Measurements from ENCODE around the gene ANAPC15.

The ANAPC15 gene

DNA sequence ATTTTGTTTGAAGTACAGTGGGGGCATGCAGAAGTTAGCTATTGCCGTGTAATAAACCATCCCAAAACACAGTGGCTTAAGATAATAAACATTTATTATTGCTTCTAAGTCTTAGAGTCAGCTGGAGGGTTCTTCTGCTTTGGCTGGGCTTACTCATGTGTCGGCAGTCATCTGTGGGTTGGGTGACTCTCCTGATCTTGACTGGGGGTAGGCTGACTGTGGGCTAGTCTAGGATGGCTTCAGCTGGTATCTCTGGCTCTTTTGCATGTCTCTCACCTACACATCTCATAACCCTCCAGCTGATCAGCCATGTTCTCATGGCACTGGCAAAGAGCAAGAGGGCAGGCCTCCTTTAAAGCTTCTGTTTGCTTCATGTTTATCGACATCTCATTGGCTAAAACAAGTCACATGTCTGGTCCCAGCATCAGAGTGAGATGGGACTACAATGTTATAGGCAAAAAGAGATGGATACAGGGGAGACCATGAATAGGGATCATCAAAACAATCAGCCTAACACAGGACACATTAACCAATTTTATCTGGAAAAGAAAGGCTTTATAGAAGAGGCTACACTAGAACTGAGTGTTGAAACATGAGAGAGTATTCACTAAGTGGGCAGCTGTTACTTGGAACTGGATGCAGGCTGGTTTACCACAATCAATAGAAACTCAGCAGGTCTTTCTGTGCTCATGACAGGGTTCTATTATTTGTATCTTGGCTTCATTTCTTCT, 26.7 kb downstream of the ANAPC15 start:
- no peak for DNase-seq (ENCODE audit: low read depth)

DNA sequence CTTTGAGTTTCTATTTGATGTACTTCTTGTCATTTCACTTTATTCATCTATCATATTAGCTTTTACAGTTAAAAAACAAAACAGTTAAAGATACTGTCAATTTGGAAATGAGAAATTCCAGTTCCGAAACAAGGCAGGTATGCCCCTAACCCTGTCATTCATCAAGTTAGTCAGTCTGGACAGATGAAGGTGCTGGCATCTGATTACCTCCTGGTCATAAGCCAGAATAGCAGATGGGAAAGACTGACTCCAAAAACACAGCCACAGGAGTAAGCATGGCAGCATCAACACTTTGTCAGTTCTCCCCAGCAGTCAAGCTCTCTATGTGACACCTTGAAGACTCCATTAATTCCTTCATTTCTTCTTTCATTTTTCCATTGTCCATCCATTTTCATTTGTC, 27.5 kb downstream of the ANAPC15 start:
- DNase-seq (ENCODE audit: low read depth): no peak

DNA sequence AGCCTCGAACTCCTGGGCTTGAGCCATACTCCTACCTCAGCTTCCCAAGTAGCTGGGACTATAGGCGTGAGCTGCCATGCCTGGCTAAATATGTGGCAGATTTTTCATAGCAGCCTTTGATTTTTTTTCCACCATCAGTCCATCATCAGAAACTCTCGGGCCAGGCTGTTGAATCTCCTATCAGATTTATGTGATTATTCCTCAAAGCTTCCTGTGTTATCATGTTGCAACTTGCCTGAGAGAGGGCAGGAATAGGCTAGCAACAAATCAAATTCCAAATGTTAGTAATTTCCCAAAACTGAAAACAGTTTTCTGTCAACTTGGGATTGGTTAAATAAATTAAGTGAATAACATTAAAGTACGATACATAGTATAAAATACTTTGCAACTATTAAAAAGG, 28.4 kb downstream of the ANAPC15 start:
- no peak for DNase-seq (ENCODE audit: low read depth)

DNA sequence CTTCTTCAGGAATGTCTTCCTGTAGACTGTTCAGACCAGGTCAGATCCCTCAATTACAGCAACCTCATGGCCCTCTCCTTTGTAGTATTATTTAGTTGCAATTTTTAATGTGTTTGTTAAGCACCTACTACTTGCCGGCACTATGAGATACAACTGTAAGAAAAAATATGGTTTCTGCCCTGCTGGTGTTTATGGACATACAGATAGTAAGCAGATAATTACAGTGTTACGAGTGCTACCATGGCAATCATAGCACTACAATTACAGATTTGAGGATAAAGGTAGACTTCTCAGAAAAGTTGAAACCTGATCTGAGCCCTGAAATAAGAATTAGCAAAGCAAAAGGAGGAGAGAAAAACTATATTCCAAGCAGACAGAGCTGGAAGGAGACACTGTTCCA, 29.1 kb downstream of the ANAPC15 start:
- no peak for DNase-seq (ENCODE audit: low read depth)

DNA sequence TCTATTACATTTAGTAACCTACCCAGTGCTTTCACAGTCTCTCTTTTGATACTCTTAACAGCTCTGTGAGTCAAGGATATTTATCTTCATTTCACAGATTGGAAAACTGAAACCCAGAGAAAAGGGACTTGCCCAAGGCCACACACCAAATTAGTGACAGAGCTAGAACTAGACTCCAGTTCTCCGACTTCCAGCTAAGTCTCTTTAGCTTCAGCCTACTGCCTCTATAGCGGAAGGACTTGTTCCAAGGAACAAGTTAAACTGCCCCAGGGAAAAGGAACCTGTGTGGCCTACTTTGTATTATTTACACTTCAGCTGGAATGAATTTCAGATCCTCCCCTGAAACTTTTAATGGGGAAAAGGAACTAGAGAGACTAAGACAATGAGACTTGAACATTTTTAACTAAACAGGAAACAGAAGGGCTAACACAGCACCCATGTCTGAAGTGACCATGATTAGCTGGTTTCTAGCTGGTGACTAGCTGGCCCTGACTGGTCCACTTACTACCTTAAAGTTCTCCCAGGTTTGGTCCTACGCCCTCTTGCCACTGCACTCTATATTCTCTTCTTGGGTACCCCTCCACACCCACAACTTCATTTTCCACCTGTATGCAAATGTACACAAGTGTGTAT, 30.6 kb downstream of the ANAPC15 start:
- DNase-seq (ENCODE audit: low read depth): no peak

DNA sequence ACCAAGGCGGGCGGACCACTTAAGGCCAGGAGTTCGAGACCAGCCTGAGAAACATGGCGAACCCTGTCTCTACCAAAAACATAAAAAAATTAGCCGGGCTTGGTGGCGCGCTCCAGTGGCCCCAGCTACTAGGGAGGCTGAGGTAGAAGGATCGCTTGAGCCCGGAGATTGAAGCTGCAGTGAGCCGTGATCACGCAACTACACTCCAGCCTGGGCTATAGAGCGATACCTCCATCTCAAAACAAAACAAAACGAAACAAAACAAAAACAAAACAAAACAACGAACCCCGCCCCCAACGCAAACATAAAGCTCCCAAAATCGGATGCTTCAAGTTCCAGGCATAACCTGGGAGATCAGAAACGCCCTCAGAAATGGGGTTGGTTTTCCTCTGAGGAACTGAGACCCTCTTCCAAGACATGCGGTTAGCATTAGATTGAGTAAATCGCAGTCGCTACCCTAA, 31.3 kb downstream of the ANAPC15 start:
- DNase-seq (ENCODE audit: low read depth): no peak

DNA sequence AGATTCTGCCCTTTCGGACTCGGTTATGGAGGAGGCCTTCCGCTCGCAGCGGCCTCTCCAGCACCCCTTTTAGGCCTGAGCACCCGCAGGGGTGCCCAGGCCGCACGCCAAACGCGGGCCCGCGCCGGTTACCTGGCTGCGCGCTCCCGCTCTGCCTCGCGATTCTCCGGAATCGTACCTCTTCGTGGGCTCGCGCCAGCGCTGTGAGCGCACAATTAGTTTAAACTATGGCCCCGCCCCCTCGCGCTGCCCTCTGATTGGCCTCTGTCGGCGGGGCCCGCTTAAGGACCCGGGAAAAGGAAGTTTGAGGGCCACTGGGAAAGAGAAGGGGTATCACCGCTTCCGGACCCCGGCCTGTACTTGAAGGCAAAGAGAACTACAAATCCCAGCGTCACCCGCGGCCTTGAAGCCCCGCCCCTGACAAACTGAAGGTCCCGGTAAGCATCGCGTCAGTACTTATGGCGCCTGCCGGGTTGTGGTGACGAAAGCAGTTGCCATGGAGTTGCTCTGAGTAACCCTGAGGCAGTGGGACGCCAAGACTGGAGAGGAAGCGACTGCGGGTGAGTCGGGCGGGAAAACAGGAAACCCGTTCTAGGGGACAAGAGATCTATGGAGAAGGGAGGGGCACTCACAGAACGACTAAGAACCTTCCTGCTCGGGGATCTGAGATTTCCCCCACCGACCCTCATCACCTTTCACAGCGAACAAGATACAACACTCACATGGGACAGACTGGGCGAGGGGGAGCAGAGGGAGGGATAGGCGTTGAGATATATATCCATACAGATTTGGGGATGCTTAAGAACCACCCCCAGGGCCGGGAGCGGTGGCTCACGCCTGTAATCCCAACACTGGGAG, 31.9 kb downstream of the ANAPC15 start, which contains the start of the genes LRRC51 and NUMA1:
TSS of gene LRRC51 (plus strand) at position 525 of the 858 bp plus-strand sequence. CDS start 8,234 bp downstream, outside the sequence.
TSS of gene NUMA1 (minus strand) at position 217 of the 858 bp plus-strand sequence. CDS start 44,599 bp downstream, outside the sequence.
- DNase-seq (ENCODE audit: low read depth): peak; percentile 100

DNA sequence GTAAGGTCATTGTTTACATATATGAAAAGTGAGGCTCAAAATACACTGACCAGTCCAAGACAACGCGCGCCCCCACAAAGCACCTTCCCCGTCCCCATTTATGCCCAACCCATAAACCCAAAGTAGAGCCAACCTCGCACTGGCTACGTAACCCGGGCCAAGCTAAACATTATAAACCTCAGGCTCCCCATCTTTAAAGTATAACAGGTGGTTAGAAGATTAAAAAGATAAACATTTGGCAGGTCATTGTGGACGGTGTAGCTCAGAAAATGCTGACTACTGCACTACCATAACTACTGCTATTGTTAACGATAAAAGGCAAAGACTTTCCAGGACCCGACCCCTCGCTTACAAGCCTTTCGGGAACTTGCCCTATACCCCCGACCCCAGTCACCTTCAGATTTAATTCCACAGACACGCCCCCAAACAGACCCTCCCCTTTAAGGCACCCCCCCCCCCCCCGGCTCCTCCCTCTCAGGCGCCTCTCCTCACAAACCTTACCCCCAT, 32.6 kb downstream of the ANAPC15 start:
- DNase-seq (ENCODE audit: low read depth): peak; percentile 33

DNA sequence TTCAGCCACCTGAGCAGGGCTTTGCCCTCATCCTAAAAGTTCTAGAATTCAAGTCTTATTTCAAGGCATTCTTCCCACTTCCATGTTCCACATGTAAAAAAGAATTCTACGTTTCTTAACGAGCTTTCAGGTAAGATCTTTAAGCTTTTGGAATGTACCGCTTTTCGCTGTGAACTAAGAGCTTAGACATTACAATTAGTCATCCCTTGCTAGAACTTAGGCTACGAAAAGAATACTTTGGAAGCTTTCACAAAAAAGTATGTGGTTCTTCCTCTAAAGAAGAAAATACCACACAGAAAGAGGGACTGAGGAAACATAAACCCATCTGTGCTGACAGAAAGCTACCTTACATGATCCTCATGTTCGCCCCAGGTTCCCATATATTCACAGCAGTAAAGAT, 34.0 kb downstream of the ANAPC15 start:
- DNase-seq (ENCODE audit: low read depth): peak; percentile 60

DNA sequence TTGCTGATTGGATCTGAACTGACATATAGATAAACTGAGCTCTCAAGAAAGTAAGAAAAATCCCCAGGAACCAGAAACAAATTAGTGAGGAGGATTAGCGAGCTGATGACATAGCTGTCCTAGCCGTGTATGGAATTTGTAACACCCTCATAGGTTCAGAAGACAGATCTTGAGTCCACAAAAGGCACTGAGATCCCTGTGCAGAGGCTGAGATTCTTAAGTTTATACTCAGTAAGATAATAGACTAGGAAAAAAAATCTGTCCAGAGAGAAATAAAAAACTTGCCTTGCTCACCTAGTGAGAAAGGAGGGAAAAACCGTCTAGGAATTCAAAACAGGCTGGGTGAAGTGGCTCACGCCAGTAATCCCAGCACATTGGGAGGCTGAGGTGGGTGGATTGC, 36.7 kb downstream of the ANAPC15 start:
- DNase-seq (ENCODE audit: low read depth): no peak

DNA sequence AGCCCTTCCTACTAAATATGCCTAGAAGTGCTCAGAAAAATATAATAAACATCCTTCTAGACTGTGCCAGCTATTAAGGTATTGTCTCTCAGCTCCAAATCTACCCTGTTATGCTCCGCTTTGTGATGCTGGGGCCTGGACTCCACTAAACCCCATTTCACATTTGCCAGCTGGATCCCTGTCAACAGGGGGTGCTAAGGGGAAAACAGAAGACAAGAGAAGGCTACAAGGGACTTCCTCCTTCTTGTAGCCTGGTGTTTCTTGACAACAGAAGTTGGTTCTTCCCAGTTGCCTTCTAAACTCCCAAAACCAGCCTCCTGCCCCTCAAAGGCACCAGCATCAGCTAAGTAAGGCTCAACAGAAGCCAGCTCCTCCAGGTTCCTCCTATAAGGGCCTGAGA, 37.4 kb downstream of the ANAPC15 start:
- peak; percentile 27 for DNase-seq (ENCODE audit: low read depth)

DNA sequence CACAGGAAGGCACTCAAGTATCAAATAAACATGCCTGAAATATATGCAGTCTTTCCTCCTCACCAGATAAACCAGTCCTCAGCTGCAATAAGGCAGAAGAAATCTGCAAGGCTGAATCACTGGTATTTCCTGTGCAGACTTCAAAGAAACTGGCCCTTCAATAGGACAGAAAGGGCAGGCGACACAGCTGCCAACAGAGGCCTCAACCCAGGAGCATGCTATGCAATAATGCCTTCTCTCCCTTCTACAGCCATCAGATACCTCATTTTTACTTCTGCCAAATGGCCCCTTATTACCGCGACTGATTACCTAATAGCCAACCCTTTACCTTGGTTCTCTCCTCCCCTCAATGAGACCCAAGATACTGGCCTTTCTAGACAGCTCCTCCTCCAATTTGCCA, 40.1 kb downstream of the ANAPC15 start:
- DNase-seq (ENCODE audit: low read depth): peak; percentile 85

DNA sequence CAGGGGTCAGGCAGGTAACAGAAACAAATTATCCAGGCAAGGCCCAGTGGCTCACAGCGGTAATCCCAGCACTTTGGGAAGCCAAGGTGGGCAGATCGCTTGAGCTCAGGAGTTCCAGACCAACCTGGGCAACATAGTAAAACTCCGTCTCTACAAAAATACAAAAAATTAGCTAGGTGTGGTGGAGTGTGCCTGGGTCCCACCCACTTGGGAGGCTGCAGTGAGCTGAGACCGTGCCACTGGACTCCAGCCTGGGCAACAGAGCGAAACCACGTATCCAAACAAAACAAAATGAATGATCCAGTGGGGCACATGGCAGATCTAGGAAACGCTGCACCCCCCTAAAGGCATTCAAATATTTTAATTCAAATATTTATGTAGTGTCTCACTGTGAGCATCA, 42.0 kb downstream of the ANAPC15 start:
- DNase-seq (ENCODE audit: low read depth): no peak

DNA sequence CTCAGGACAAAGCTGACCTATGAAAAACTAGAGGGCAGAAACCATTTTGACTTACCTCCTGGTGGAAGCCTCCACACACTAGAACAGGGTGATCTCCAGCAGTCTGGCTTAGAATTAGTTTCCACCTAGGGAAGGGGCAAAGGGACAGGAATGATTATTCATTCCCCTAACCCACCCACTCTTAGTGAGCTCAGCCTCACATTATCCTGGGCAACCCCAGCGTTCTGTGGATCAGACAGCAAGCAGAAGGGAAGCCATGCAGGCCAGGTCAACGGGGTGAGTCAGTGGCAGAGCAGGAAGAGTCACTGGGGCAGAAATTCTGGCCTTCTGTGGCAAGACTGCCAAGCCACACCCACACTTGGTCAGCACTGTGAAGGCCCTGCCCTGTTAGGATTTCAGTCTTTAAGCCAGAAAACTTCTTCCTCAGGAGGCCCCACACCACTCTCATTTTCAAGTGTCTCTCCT, 42.7 kb downstream of the ANAPC15 start:
- peak; percentile 93 for DNase-seq (ENCODE audit: low read depth)

DNA sequence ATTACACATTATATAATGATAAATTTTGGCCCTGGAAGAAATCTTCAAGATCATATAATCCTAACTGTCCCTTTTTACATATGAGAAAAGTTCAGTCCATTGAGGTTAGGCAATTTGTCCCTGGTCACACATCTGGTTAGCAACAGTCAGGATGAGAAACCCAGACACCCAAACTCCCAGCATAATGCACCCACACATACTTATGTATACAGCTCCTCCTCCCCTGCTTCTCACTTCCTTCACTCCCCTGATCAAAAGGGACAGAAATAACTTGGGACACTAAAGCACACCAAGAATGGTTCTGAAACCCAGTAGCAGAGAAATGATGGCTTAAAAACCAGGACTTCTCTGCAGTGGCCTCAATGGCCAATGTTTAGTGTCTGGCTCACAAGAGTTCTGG, 43.3 kb downstream of the ANAPC15 start:
- DNase-seq (ENCODE audit: low read depth): no peak

DNA sequence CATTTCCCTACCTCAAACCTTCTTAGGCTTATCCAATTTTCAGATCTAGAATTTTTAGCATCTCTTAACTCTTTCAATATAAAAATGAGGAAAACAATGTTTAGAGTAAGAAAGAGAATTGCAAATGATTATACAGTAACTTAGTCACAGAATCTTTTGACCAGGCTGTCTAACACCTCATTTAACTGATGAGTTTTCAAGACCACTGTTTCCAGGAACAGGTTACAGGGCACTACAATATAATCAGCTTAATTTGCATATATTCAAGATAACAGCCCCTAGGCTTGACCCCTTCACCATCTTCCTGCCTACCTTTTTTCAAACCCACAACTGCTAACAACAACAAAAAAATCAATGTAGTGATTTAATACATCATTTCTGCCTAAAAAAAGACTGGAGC, 44.8 kb downstream of the ANAPC15 start:
- DNase-seq (ENCODE audit: low read depth): no peak

DNA sequence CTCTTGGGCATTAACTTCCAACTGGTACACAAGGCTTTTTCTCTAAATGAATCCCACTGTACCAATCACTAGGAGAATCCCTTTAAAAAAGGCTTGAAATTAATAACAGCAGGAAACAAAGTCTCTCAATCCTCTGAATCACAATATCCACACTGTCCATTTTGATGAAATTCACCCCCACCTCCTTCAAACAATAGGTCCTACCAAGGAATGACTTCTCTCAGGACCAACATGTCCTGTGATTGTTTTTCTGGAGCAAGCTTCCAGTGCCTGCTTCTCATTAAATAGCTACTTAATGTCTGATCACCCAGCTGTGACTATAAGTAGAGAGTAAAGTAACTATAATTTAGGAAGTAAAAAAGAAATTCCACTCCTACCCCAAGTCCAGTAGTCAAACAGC, 45.2 kb downstream of the ANAPC15 start:
- DNase-seq (ENCODE audit: low read depth): no peak

DNA sequence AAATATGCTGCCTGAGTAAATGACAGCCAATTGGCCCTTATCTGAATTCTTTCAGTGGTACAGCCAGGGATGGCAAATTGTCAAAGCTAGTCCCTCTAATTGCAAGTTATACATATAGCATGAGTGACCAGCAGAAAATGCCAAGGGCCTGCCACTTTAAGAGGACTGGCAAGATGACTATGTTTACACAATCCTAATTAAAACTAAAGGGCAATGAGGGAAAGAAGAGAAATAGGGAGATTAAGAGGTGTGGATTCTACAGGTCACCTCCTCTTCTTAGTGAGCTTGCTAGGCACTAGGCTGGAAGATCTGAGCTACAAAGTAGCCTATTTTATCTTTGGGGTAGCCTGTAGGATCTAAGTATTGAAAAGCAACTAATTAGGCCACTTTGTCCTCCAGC, 45.6 kb downstream of the ANAPC15 start:
- DNase-seq (ENCODE audit: low read depth): no peak

DNA sequence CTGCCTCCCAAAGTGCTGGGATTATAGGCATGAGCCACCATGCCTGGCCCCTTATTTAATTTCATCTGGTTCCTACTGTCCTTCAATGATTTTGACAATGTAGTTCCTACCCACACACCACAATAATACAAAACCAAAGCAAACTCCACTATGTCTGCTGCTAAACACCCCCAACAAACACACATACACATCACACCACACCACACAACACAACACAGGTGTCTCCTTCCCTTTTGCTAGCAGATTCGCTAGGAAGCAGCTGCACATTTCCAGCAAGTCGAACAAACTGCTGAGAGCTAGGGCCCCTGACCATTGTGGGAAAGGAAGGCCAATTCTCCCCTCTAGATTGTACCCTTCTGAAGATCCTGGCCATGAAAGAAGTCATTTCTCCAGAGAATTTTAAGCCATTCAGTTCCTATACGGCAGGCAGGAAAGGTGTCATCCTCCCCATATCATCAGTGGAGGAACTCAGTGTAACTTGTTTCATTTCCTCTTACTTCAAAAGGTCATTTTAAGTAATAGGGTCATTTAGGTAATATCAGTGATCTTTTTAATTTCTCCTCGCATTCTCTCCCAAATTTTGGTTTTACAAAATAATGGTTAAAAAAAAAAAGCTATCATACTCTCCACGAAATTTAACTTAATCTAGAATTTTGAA, 50.6 kb downstream of the ANAPC15 start:
- no peak for DNase-seq (ENCODE audit: low read depth)

All from ELR (cell line).